DOHH2 (cell line): ENCODE data around the gene ENTPD2.

Source experiments
- H3F3A ChIP-seq: fragments of 200-600 bp; sonication (generic), shearing (Covaris generic); 2 replicates; pipeline ENCODE4 v1.6.0; 2016; ENCODE audit warnings: antibody characterized with exemption, mild to moderate bottlenecking; ENCODE audit not compliant: control insufficient read depth, insufficient read depth
- H3K27ac ChIP-seq: fragments of 200-600 bp; sonication (generic); 2 replicates; pipeline ENCODE4 v1.5.1; 2014; ENCODE audit warnings: low read depth, mild to moderate bottlenecking, low read length, moderate library complexity
- H3K27me3 ChIP-seq: fragments of 200-600 bp; sonication (generic); 2 replicates; pipeline ENCODE4 v1.6.1; 2014; ENCODE audit warnings: mild to moderate bottlenecking, low read length, mixed read lengths; ENCODE audit not compliant: control insufficient read depth
- H3K36me3 ChIP-seq: fragments of 200-600 bp; sonication (generic); 2 replicates; pipeline ENCODE4 v1.6.1; 2014; ENCODE audit warnings: mild to moderate bottlenecking, low read length, moderate library complexity, mixed read lengths; ENCODE audit not compliant: control insufficient read depth
- H3K4me1 ChIP-seq: fragments of 200-600 bp; sonication (generic); 2 replicates; pipeline ENCODE4 v1.6.1; 2014; ENCODE audit warnings: mild to moderate bottlenecking, low read length, mixed read lengths; ENCODE audit not compliant: control insufficient read depth
- H3K4me2 ChIP-seq: fragments of 200-600 bp; sonication (generic); 2 replicates; pipeline ENCODE4 v1.6.0; 2014; ENCODE audit warnings: mild to moderate bottlenecking, low read length, moderate library complexity
- H3K4me3 ChIP-seq: fragments of 200-600 bp; sonication (generic); 2 replicates; pipeline ENCODE4 v1.5.1; 2014; ENCODE audit warnings: mild to moderate bottlenecking, low read length, mixed read lengths
- H3K79me2 ChIP-seq: fragments of 200-600 bp; sonication (generic); 2 replicates; pipeline ENCODE4 v1.6.1; 2014; ENCODE audit warnings: mild to moderate bottlenecking, low read length, mixed read lengths; ENCODE audit not compliant: control insufficient read depth
- H3K9me2 ChIP-seq: fragments of 200-600 bp; sonication (generic); replicated peaks from 2 replicates; pipeline ENCODE4 v1.6.1; 2014; ENCODE audit warnings: mild to moderate bottlenecking, low read length, mixed read lengths; ENCODE audit not compliant: control insufficient read depth
- H3K9me3 ChIP-seq: fragments of 200-600 bp; sonication (generic); 2 replicates; pipeline ENCODE4 v1.6.1; 2014; ENCODE audit warnings: antibody characterized with exemption, low read length, mixed read lengths; ENCODE audit not compliant: control insufficient read depth, insufficient read depth
- H4K20me1 ChIP-seq: fragments of 200-600 bp; sonication (generic); 2 replicates; pipeline ENCODE4 v1.6.0; 2014; ENCODE audit warnings: low read depth, mild to moderate bottlenecking, antibody characterized with exemption, low read length, moderate library complexity; ENCODE audit not compliant: control insufficient read depth, insufficient read depth
- EZH2phosphoT487 ChIP-seq: fragments of 200-600 bp; sonication (generic); IDR thresholded peaks from 2 replicates; pipeline ENCODE4 v1.6.1; 2017; ENCODE audit warnings: borderline replicate concordance, mild to moderate bottlenecking, antibody characterized with exemption, low read length, moderate library complexity, mixed read lengths
- TF ChIP-seq, protein P1 (sequence below): fragments of 200-600 bp; sonication (generic); IDR thresholded peaks from one replicate; pipeline ENCODE4 v1.5.1; 2014; ENCODE audit warnings: antibody characterized with exemption, mild to moderate bottlenecking, low read depth, low read length; ENCODE audit not compliant: poor library complexity, severe bottlenecking

The ENTPD2 gene

DNA sequence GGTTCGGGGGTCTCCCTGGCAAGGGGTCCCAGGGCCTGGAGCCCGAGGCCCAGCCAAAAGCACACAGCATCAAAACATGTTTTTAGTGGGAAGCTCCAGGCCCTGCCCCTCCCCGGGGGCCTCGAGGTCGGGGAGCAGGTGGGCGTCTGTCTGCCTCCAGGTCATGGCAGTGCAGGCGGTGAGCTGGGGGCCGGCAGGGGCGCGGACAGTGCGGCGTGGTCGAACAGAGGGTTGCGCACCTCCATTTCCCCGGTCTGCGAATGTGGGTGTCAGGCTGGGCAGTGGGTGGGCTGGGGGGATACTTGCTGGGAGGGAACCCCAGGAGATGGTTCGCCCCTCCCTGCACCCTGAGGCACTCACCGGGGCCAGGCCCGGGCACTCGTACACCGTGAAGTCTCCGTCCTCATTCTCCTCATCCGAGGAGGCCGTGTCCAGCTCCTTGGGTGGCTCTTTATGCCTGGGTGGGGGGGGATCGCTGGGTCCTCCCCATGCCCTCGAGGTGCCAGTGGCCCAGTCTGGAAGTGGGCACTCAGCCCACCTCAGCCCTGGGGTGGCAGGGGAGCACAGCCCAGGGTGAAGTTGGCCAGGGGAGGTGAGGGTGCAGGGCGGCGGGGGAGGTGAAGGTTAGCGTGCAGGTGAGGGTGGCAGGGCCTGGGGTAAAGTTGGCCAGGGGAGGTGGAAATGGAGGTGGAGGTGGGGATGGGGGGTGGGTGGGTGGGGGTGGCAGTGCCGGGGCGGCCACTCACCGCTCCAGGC lies 14.1 kb downstream of the ENTPD2 start:
- Histone ChIP-seq H3K9me2 (no peaks in the 10 kb centered on the region), H3K27me3 (peaks cover 25% of the 10 kb centered on the region)

DNA sequence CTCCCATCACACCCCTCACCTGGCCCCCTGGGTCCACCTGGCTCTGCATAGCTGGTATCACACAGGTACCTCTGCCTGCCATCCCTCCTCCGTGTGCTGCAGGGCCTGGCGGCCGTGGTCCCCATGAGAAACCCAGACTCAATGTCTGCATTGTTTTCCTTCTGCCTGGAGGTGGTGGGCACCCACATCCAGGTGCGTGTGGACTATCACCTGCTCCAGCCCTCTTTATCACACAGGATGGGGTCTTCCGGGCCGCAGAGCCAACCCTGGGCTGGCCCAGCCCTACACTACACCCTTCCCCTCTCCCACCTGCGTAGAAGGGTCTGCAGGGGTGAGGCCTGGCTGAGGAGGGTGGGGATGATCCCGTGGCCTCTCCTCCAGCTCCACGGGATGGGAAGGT lies 14.9 kb downstream of the ENTPD2 start:
- Histone ChIP-seq H4K20me1 (no peaks in the 10 kb centered on the region), H3K36me3 (no peaks in the 10 kb centered on the region), H3K4me2 (no peak overlapping the region), H3K9me2 (no peaks in the 10 kb centered on the region), H3K4me1 (peaks cover 8% of the 10 kb centered on the region), H3F3A (no peaks in the 10 kb centered on the region), H3K9me3 (no peaks in the 10 kb centered on the region), H3K4me3 (no peak overlapping the region), H3K27ac (no peak overlapping the region), H3K27me3 (peaks cover 22% of the 10 kb centered on the region), H3K79me2 (no peaks in the 10 kb centered on the region)
- TF ChIP-seq, protein P1, sequence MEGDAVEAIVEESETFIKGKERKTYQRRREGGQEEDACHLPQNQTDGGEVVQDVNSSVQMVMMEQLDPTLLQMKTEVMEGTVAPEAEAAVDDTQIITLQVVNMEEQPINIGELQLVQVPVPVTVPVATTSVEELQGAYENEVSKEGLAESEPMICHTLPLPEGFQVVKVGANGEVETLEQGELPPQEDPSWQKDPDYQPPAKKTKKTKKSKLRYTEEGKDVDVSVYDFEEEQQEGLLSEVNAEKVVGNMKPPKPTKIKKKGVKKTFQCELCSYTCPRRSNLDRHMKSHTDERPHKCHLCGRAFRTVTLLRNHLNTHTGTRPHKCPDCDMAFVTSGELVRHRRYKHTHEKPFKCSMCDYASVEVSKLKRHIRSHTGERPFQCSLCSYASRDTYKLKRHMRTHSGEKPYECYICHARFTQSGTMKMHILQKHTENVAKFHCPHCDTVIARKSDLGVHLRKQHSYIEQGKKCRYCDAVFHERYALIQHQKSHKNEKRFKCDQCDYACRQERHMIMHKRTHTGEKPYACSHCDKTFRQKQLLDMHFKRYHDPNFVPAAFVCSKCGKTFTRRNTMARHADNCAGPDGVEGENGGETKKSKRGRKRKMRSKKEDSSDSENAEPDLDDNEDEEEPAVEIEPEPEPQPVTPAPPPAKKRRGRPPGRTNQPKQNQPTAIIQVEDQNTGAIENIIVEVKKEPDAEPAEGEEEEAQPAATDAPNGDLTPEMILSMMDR = no peak
- no peak for TF ChIP-seq EZH2phosphoT487

More for the DNA sequence above, 14.1 kb downstream of the ENTPD2 start:
- H3K9me3 ChIP-seq = no peaks in the 10 kb centered on the region
- no peak overlapping the region for H3K4me2 ChIP-seq
- no peaks in the 10 kb centered on the region for H3K79me2 ChIP-seq
- no peaks in the 10 kb centered on the region for H3F3A ChIP-seq
- H4K20me1 ChIP-seq = no peaks in the 10 kb centered on the region
- peaks cover 4% of the 10 kb centered on the region for H3K4me1 ChIP-seq
- H3K27ac ChIP-seq = no peak overlapping the region
- no peak overlapping the region for H3K4me3 ChIP-seq
- no peak for TF ChIP-seq EZH2phosphoT487
- TF ChIP-seq, protein P1 = no peak
- H3K36me3 ChIP-seq = no peaks in the 10 kb centered on the region

DNA sequence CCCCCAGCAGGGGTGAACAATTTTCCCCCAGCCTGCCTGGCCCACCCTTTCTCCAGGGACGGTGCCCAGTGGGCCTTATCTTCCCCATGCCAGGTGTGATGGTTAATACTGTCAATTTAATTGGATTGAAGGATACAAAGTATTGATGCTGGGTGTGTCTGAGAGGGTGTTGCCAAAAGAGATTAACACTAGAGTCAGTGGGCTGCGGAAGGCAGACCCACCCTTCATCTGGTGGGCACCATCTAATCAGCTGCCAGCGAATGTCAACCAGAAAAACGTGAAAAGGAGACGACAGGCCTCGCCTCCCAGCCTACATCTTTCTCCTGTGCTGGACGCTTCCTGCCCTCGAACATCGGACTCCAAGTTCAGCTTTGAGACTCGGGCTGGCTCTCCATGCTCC lies 16.4 kb downstream of the ENTPD2 start:
- Histone ChIP-seq H3K4me2 (no peak overlapping the region), H4K20me1 (0 out of 2 replicates have a peak, but pooled peaks cover 3% of the 10 kb centered on the region), H3K4me3 (no peak overlapping the region), H3K79me2 (no peaks in the 10 kb centered on the region), H3K4me1 (peaks cover 14% of the 10 kb centered on the region), H3K9me3 (no peaks in the 10 kb centered on the region), H3K36me3 (no peaks in the 10 kb centered on the region), H3K9me2 (no peaks in the 10 kb centered on the region), H3K27me3 (peaks cover 25% of the 10 kb centered on the region), H3K27ac (no peak overlapping the region), H3F3A (no peaks in the 10 kb centered on the region)
- TF ChIP-seq EZH2phosphoT487 = no peak
- TF ChIP-seq, protein P1 = no peak
